ENCODE results near the gene ITK. TPM values are rescaled to one million over a fixed set of nuclear protein-coding genes. Genes with fewer than 3 reads are reported as not detected.

ITK gene
- total RNA-seq, 4 donors from 2014 or later = 1.7 to 3.6 (median 3.0) TPM

DNA sequence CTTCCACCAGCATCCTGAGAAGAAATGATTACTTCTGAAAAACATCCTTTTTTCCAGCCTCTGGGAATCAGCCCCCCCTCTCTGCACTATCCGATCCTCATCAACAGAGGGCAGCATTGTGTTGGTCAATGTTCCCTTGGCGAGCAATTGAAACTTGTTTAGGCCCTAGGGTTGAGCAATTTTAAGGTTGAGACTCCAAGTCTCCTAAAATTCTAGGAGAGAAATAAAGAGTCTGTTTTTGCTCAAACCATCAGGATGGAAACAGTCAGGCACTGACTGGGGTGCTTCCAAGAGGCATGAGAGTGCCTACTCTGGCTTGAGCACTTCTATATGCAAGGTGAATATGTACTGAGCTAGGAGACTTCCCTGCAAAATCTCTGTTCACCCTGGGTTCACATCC, 72.9 kb downstream of the ITK start:
- WGBS, 2 donors = 3% methylated on average over 2 of the region's 2 CpGs
- no peaks in the 10 kb centered on the region for H3K9me3 ChIP-seq
- no peak for TF ChIP-seq POLR2A (IDR thresholded peaks at IDR 0.05)
- TF ChIP-seq, protein P1, sequence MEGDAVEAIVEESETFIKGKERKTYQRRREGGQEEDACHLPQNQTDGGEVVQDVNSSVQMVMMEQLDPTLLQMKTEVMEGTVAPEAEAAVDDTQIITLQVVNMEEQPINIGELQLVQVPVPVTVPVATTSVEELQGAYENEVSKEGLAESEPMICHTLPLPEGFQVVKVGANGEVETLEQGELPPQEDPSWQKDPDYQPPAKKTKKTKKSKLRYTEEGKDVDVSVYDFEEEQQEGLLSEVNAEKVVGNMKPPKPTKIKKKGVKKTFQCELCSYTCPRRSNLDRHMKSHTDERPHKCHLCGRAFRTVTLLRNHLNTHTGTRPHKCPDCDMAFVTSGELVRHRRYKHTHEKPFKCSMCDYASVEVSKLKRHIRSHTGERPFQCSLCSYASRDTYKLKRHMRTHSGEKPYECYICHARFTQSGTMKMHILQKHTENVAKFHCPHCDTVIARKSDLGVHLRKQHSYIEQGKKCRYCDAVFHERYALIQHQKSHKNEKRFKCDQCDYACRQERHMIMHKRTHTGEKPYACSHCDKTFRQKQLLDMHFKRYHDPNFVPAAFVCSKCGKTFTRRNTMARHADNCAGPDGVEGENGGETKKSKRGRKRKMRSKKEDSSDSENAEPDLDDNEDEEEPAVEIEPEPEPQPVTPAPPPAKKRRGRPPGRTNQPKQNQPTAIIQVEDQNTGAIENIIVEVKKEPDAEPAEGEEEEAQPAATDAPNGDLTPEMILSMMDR (IDR thresholded peaks at IDR 0.05) = peak in 5 of 6 experiments; percentile 45 to 91 (median 82)
- H3K4me1 ChIP-seq = no peaks in the 10 kb centered on the region
- no peaks in the 10 kb centered on the region for H3K36me3 ChIP-seq
- H3K4me3 ChIP-seq (replicated peaks in 1 of 3) = no peak overlapping the region
- no peak overlapping the region for H3K27ac ChIP-seq
- peak; percentile 45 to 51 for DNase-seq
- no peaks in the 10 kb centered on the region for H3K27me3 ChIP-seq
- intact Hi-C loops (cut with DNase I) = loop anchor here (5.0 kb wide), 1 partner anchor 54 kb away; no protein-coding TSS in a partner anchor

DNA sequence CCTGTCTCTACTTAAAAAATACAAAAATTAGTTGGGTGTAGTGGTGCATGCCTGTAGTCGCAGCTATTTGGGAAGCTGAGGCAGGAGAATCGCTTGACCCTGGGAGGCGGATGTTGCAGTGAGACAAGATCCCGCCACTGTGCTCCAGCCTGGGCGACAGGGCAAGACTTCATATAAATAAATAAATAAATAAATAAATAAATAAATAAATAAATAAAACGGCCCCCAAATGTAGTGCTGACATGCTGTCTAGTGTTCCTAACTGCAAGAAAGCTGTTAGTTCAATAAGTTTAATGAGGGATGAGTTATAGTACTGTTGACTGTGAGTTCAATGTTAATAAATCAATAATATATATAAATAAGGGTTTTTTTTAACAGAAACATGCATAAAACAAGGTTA, 77.8 kb downstream of the ITK start:
- 93 to 96% methylated on average over 6 of the region's 6 CpGs for WGBS, 2 donors
- no peak for TF ChIP-seq POLR2A (IDR thresholded peaks at IDR 0.05)
- TF ChIP-seq, protein P1 (IDR thresholded peaks at IDR 0.05) = no peak
- no peaks in the 10 kb centered on the region for H3K27me3 ChIP-seq
- intact Hi-C loops (cut with DNase I) = no loop called here
- no peak for DNase-seq
- H3K4me3 ChIP-seq (replicated peaks in 1 of 3) = no peak overlapping the region
- no peaks in the 10 kb centered on the region for H3K9me3 ChIP-seq
- H3K4me1 ChIP-seq = no peaks in the 10 kb centered on the region
- no peaks in the 10 kb centered on the region for H3K36me3 ChIP-seq
- H3K27ac ChIP-seq = no peak overlapping the region

DNA sequence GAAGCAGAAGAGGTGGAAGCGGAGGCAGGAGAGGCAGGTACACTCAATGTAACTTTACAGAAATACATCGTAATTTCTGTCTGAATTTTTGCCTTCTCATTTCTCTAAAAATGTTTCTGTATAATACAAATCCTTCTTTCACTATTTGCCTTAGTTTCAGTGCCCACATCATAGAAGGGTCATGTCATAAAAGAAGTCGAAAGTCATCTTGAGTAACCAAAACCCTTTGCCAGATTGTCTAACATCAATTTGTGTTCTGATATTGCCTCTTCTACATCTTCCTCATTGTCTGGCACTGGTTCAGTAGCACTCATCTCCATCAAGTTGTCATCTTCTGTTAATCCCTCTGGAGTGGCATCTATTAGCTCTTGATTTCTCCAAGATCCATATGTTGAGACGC, 79.1 kb downstream of the ITK start:
- intact Hi-C loops (cut with DNase I) = no loop called here
- no peaks in the 10 kb centered on the region for H3K4me1 ChIP-seq
- no peaks in the 10 kb centered on the region for H3K36me3 ChIP-seq
- no peak overlapping the region for H3K4me3 ChIP-seq (replicated peaks in 1 of 3)
- H3K27me3 ChIP-seq = no peaks in the 10 kb centered on the region
- 89% methylated on average over 4 of the region's 4 CpGs for WGBS, 2 donors
- DNase-seq = no peak
- no peak overlapping the region for H3K27ac ChIP-seq
- TF ChIP-seq, protein P1 (IDR thresholded peaks at IDR 0.05) = no peak
- no peak for TF ChIP-seq POLR2A (IDR thresholded peaks at IDR 0.05)
- H3K9me3 ChIP-seq = no peaks in the 10 kb centered on the region

DNA sequence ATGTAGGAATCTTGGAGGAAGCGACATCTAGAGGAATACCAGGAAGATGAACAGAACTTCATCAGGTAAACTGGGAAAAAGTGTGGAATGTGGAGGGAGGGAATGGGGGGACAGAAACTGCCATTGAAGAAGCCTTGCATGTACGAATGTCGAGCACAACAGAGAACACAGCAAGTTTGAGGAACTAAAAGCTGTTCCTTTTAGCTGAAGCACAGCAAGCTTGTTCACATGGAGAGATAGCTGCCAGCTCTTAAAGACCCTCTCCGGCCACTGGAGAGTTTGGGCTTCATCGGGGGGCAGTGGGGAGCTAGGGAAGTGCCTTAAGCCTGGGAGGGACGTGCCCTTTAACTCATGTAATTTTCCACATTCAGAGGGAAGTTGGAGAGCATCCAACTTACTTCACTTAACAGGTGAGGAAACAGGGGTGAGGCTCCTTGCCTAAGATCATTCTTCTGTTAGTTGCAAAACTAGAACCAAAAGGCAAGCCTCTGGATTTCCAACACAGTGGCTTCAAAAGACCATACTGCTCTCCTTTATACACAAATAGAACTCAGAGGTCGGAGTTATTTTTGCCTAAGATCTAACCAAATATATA, 83.0 kb downstream of the ITK start:
- 69 to 70% methylated on average over 7 of the region's 7 CpGs for WGBS, 2 donors
- H3K36me3 ChIP-seq = no peaks in the 10 kb centered on the region
- H3K27ac ChIP-seq = no peak overlapping the region
- no peak overlapping the region for H3K4me3 ChIP-seq (replicated peaks in 1 of 3)
- intact Hi-C loops (cut with DNase I) = no loop called here
- H3K4me1 ChIP-seq = peaks cover 23 to 27% of the 10 kb centered on the region in 2 donors
- TF ChIP-seq POLR2A (IDR thresholded peaks at IDR 0.05) = no peak
- TF ChIP-seq, protein P1 (IDR thresholded peaks at IDR 0.05) = no peak
- no peak for DNase-seq
- no peaks in the 10 kb centered on the region for H3K27me3 ChIP-seq
- no peaks in the 10 kb centered on the region for H3K9me3 ChIP-seq

DNA sequence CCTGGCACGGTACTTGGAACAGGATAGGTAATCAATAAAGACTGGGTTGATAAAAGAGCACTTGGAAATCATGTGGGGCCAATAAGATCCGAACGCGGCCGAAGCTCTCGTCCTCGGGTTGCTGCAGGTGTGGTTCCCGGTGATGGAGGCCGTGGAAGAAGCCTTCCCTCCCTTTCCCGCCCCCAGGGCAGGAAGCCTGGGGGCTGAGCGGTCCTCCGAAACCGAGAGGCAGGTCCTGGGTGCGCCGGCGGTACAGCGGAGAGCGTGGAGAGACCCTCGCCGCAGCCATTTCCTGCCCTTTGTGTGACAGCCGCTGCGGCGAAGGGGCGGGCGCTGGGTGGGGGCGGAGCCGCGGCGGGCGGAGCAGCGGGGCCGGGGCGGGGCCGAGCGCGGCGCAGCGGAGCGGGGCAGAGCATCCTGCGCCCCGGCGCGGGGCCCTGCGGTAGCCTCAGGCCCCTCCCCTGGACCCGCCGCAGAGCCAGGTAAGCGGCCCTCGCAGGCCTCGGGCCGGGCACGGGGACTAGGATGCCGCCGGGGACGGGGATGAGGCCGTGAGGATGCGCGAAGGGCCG, 85.2 kb downstream of the ITK start, which contains the start of gene CYFIP2:
Gene CYFIP2, plus strand, starts transcription at position 410 of the 572 bp plus-strand sequence. CDS start 19,239 bp downstream, outside the sequence.
- H3K4me1 ChIP-seq = peaks cover 27 to 40% of the 10 kb centered on the region in 2 donors
- H3K9me3 ChIP-seq = no peaks in the 10 kb centered on the region
- peak within 1 kb of the TSS; percentile 15 to 73 (median 48) for H3K4me3 ChIP-seq (replicated peaks in 1 of 3)
- peak; percentile 63 to 68 for DNase-seq
- peak in 1 of 2 donors; percentile 51 for TF ChIP-seq POLR2A (IDR thresholded peaks at IDR 0.05)
- TF ChIP-seq, protein P1 (IDR thresholded peaks at IDR 0.05) = peak in 1 of 6 experiments; percentile 7
- WGBS, 2 donors = 0% methylated on average over 10 to 16 of the region's 58 CpGs
- H3K27ac ChIP-seq = peak within 1 kb of the TSS in 1 of 3 donors; percentile 3
- intact Hi-C loops (cut with DNase I) = no loop called here
- no peaks in the 10 kb centered on the region for H3K27me3 ChIP-seq
- H3K36me3 ChIP-seq = no peaks in the 10 kb centered on the region
